Activated T-helper 2 cell treated with anti-CD3 and anti-CD28 coated beads, Interferon-gamma antibody, Interleukin-2, Interleukin-4, amounts not matched to agents 10 μg/mL and 5 μg/mL and 100 μg/mL, durations not matched to agents 14 hours and 24 hours and 36 hours (primary cell): ENCODE measurements around the gene ATG2B. TPM values are rescaled to one million over a fixed set of nuclear protein-coding genes. Genes with fewer than 3 reads are reported as not detected.
A peak's percentile ranks its signal among the peaks of the same experiment; 100 is the strongest.

Experiments used
- DNase-seq: peaks from one replicate; pipeline ENCODE4 v3.0.0; 2021; ENCODE audit warnings: low spot score
- H3K27ac Mint-ChIP-seq: one replicate; pipeline ENCODE4 v1.8.0; 2021; ENCODE audit warnings: mixed read lengths
- H3K27me3 Mint-ChIP-seq: one replicate; pipeline ENCODE4 v1.8.0; 2021; ENCODE audit warnings: low read depth, mixed read lengths
- H3K36me3 Mint-ChIP-seq: one replicate; pipeline ENCODE4 v1.8.0; 2021; ENCODE audit warnings: low read depth, mixed read lengths
- H3K4me1 Mint-ChIP-seq: one replicate; pipeline ENCODE4 v1.8.0; 2021; ENCODE audit warnings: low read depth, mixed read lengths
- H3K4me3 Mint-ChIP-seq: one replicate; pipeline ENCODE4 v1.8.0; 2021; ENCODE audit warnings: low read depth, mild to moderate bottlenecking, moderate library complexity, mixed read lengths
- H3K9me3 Mint-ChIP-seq: one replicate; pipeline ENCODE4 v1.8.0; 2021; ENCODE audit warnings: mixed read lengths
- intact Hi-C: fragments of 100-400 bp; cut with micrococcal nuclease; formaldehyde crosslinking; loops from one replicate; pipeline ENCODE4 v1.15.1; 2023
- total RNA-seq: library from RNA; stranded (reverse); gene quantifications from 2 replicates; pipeline ENCODE4 v1.2.3, GENCODE V29; 2022

The ATG2B gene
- total RNA-seq, 1 donor from 2014 or later, result 18.3 TPM

DNA sequence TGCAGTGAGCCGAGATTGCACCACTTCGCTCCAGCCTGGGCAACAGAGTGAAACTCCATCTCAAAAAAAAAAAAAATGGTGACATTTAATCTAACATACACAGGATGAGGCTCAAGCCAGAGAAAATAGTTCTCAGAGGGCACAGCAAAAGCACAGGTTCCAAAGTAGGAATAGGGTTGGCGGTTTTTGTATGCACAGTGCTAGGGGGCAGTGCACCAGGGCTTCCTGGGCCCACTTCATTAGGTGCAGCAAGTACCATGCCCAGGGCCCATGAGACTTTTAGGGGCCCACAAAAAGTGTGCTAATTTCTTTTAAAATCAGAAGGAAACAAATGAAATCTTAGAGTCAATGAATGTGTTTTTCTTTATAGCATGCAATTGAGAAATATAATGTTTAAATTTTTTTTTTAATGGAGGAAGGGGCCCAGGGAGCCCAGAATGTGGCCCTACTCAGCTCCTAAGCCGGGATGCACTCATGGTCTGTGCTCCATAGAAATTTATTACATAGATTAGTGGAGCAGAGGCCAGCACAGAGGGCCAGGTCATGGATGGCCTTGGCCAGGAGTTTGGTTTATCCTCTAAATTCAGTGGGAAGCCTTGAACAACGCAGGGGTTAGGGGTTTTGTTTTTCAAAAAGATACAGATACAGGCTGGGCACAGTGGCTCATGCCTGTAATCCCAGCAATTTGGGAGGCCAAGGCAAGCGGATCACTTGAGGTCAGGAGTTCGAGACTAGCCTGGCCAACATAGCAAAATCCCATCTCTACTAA lies 31.1 kb upstream of the ATG2B start:
- Mint-ChIP-seq H3K36me3 (no peaks in the 10 kb centered on the region), H3K4me1 (peaks cover 1% of the 10 kb centered on the region), H3K27me3 (peaks cover 11% of the 10 kb centered on the region), H3K27ac (no peak overlapping the region), H3K4me3 (no peak overlapping the region), H3K9me3 (no peaks in the 10 kb centered on the region)
- no peak for DNase-seq
- intact Hi-C loops, result loop anchor here (10.0 kb wide), 1 partner anchor 111 kb away; the partner anchor contains the start of gene PAPOLA

DNA sequence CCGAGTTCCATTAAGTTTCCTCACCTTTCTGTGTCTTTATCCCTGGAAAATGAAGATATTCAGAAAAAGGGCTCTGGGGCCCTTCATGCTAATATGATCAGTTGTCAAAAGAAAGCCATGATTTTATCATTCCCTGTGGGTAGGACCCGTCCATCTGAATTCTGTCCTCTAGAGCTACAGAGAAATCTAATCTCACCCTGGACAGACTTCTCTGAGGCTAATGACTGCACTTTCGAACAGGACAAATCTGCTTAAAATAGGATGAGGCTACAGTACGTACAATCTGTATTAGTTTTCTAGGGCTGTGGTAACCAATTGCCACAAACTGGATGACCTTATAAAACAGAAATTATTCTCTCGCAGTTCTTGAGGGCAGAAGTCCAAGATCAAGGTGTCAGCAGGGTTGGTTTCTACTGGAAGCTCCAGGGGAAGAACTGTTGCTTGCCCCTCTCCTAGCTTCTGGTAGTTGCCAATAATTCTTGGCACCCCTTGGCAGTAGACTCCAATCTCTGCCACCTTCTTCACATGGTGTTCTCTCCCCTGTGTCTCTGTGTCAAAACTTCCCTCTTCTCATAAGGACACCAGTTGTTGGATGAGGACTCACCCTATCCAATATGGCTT lies 30.0 kb upstream of the ATG2B start:
- H3K9me3 Mint-ChIP-seq, result no peaks in the 10 kb centered on the region
- H3K4me1 Mint-ChIP-seq, result peaks cover 1% of the 10 kb centered on the region
- no peaks in the 10 kb centered on the region for H3K36me3 Mint-ChIP-seq
- no peak overlapping the region for H3K27ac Mint-ChIP-seq
- no peak for DNase-seq
- peak overlapping the region; percentile 91 for H3K4me3 Mint-ChIP-seq
- H3K27me3 Mint-ChIP-seq, result peaks cover 11% of the 10 kb centered on the region
- intact Hi-C loops, result loop anchor here (10.0 kb wide), 1 partner anchor 112 kb away; the partner anchor contains the start of gene PAPOLA

DNA sequence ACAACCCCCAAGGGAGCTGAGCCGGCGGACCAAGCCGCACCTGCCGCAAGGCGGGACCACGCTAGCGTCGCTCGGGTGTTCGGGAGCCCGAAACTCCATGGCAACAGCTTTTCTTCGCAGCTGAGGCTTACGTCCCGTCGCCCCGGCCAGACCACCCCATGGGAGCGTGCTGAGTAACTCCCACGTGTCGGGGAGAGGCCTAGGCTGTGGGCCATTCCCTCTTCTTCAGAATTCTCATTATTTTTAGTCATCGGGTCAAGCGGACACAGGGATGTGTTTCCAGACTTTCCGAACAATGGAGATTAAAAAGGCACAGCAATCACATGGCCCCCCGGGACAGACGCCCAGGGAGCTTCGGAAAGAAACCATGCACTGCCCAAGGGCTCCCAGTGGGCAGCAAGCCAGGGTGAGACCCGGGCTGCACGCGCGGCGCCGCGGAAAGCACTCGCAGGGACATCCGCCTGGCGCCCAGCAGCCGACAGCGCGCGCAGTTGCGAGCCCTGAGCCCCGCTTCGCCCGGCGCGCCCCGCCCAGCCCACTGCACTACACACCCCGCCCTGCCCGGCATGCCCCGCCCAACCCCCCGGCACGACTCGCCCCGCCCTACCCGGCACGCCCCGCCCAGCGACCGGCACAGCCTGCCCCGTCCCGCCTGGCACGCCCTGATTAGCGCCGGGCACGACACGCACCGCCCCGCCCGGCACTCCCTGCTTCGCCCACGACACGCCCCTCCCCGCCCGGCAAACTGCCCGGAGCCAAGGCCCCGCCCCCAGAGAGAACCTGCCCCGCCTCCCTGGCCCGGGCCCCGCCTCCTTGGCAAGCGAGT lies 28.4 kb upstream of the ATG2B start:
- H3K27ac Mint-ChIP-seq, result no peak overlapping the region
- peak overlapping the region; percentile 91 for H3K4me3 Mint-ChIP-seq
- DNase-seq, result peak; percentile 99
- H3K36me3 Mint-ChIP-seq, result no peaks in the 10 kb centered on the region
- peaks cover 11% of the 10 kb centered on the region for H3K27me3 Mint-ChIP-seq
- no peaks in the 10 kb centered on the region for H3K9me3 Mint-ChIP-seq
- peaks cover 1% of the 10 kb centered on the region for H3K4me1 Mint-ChIP-seq
- intact Hi-C loops, result loop anchor here (1.0 to 10.0 kb wide), 2 partner anchors 28 to 113 kb away; partner anchors contain the start of genes ATG2B, GSKIP and PAPOLA

DNA sequence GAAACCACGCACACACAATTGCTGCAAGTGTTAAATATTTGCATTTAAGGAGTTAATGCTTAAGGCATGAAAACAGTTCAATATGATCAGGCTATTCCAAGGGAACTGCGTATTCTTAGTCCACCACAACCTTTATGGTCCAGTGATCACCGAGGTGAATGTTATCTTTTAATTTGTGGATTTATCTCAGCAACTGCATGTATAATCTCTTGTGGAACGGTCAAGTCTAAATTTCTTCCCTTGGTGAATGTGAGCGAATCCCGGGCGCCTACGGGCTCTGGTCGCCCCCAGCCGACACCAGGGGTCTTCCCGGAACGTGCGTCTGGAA lies 27.8 kb upstream of the ATG2B start:
- Mint-ChIP-seq H3K27ac (no peak overlapping the region), H3K9me3 (no peaks in the 10 kb centered on the region), H3K36me3 (no peaks in the 10 kb centered on the region), H3K4me1 (peaks cover 1% of the 10 kb centered on the region), H3K27me3 (peaks cover 8% of the 10 kb centered on the region), H3K4me3 (peak overlapping the region; percentile 91)
- DNase-seq, result no peak
- intact Hi-C loops, result loop anchor here (1.0 to 10.0 kb wide), 2 partner anchors 28 to 114 kb away; partner anchors contain the start of genes ATG2B, GSKIP and PAPOLA

DNA sequence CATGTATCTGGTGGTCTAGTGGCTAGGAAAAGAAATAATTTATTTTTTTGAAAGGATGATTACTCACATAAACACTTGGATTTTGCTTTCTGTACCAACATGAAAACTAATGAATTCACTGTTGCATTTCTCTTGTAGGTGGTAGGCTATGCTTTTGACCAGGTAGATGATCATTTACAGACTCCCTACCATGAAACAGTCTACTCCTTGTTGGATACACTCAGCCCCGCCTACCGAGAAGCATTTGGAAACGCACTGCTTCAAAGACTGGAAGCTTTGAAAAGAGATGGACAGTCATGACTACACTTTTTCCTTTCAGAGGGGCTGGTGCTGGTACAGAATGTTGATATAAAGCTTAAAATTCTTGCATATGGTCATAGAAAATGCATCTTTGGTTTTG lies 22.2 kb upstream of the ATG2B start:
- no peaks in the 10 kb centered on the region for H3K27me3 Mint-ChIP-seq
- H3K9me3 Mint-ChIP-seq, result no peaks in the 10 kb centered on the region
- H3K36me3 Mint-ChIP-seq, result peaks cover 18% of the 10 kb centered on the region
- no peak overlapping the region for H3K4me3 Mint-ChIP-seq
- no peak overlapping the region for H3K27ac Mint-ChIP-seq
- intact Hi-C loops, result no loop called here
- peaks cover 6% of the 10 kb centered on the region for H3K4me1 Mint-ChIP-seq
- no peak for DNase-seq

DNA sequence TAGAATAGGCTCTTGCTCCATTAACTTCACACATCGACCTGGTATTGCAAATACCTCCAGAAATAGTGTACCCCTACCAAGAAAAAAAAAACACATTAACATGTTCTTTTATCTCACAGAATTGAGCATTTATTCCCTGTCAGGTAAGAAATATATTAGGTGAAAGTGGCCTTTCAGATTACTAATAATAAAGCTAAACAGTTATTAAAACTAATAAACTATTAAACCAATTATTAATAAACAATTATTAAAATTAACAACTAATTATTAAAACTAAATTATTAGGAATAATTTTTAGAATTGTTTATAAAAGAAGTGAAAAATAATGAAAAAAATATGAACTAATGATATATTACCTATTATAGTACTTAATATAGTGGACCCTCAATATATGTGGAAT lies 21.6 kb upstream of the ATG2B start:
- Mint-ChIP-seq H3K27ac (no peak overlapping the region), H3K36me3 (peaks cover 18% of the 10 kb centered on the region), H3K9me3 (no peaks in the 10 kb centered on the region), H3K4me1 (peaks cover 7% of the 10 kb centered on the region), H3K27me3 (no peaks in the 10 kb centered on the region), H3K4me3 (no peak overlapping the region)
- intact Hi-C loops, result no loop called here
- no peak for DNase-seq

DNA sequence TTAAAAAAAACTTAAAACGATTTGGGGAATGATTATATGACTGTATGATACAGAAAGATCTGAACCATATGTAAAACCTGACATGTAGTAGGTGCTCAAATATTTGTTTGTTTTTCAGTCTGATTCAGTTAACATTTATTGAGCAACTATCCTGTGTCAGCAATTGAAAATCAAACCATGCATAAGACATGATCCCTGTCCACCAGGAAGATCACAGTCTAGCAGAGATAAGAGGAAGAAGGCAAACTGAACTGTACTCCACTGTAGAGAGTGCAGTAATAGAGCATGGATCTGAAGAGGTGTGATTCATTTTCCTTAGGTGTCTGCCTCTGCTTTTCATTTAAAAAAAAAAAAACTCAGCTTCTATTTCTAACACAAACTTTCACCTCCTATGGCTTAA lies 20.9 kb upstream of the ATG2B start:
- Mint-ChIP-seq H3K9me3 (no peaks in the 10 kb centered on the region), H3K4me1 (peaks cover 7% of the 10 kb centered on the region), H3K27ac (no peak overlapping the region), H3K27me3 (no peaks in the 10 kb centered on the region), H3K36me3 (peaks cover 18% of the 10 kb centered on the region), H3K4me3 (no peak overlapping the region)
- no peak for DNase-seq
- intact Hi-C loops, result no loop called here

DNA sequence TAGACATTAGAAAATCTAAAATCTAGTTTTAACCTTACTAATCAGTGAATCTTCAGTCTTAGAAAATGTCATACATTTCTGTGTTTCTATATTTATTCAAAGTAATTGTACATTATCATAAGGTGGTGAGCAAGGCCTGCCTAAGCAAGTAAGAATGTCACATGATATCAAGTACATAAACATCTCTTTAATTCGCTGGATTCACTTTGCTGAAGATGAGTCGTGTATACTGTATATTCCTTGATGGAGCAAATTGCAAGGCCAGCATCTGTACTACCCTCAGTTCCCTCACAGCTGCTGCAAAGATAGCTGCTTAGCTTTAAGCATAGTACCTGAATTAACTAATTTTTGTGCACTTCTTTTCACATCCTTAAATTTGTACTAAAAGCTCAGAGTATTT lies 20.3 kb upstream of the ATG2B start:
- Mint-ChIP-seq H3K36me3 (peaks cover 18% of the 10 kb centered on the region), H3K27me3 (no peaks in the 10 kb centered on the region), H3K27ac (no peak overlapping the region), H3K4me3 (no peak overlapping the region), H3K4me1 (peaks cover 7% of the 10 kb centered on the region), H3K9me3 (no peaks in the 10 kb centered on the region)
- intact Hi-C loops, result no loop called here
- DNase-seq, result no peak

DNA sequence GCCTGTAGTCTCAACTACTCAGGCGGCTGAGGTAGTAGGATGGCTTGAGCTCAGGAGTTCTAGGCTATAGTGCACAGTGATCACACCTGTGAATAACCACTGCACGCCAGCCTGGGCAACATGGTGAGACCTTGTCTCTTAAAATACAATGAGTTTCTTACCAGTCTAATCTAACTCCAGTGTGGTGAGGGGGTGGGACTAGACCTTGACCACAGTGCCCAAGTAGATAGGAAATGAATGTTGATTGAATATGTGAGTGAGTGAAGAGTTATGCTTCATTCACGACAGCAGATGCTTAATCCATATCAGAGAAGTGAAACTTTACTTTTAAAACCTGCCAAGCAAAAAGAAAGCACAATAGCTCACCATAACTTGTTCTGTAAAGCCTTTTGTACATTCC lies 17.6 kb upstream of the ATG2B start:
- Mint-ChIP-seq H3K9me3 (no peaks in the 10 kb centered on the region), H3K4me1 (peaks cover 7% of the 10 kb centered on the region), H3K27me3 (no peaks in the 10 kb centered on the region), H3K4me3 (no peak overlapping the region), H3K27ac (peak overlapping the region; percentile 18), H3K36me3 (peaks cover 18% of the 10 kb centered on the region)
- intact Hi-C loops, result no loop called here
- no peak for DNase-seq

DNA sequence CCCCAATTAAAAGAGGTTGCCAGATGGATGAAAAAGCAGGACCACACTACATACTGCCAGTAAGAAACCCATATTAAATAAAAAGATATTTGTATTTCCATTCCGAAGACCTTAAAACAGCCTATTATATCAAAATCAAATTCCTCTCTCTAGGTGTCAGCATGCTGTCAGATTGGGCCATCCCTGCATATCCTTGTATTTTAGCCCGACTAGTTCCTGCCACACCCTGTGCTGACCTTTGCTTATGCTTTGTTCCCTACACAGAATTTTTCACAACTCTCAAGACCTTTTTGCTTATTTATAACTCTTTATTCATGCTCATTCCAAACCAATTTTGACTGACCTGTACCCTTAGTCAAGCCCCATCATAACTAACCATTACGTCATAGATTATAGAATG lies 13.0 kb upstream of the ATG2B start:
- DNase-seq, result no peak
- Mint-ChIP-seq H3K27me3 (no peaks in the 10 kb centered on the region), H3K27ac (no peak overlapping the region), H3K9me3 (no peaks in the 10 kb centered on the region), H3K4me3 (no peak overlapping the region), H3K36me3 (peaks cover 4% of the 10 kb centered on the region), H3K4me1 (peaks cover 14% of the 10 kb centered on the region)
- intact Hi-C loops, result no loop called here

DNA sequence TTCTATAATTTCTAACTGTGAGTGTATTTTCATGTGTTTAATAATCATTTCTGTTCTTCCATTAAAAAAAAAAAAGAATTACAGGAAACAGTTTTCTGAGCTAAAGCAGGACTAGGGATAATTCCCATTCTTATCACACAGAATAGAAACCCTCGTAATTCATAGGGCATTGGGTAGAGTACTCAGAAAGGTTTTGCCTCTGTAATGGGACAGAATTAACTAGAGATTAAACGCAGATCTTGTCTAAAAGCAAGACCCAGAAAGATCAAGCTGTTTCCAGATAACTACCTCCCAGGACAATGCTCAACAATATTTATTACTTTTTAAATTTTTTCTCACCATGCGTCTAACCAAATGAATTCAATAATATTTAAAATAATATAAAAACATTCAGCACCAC lies 10.4 kb upstream of the ATG2B start:
- Mint-ChIP-seq H3K4me3 (no peak overlapping the region), H3K27me3 (no peaks in the 10 kb centered on the region), H3K27ac (no peak overlapping the region), H3K9me3 (no peaks in the 10 kb centered on the region), H3K36me3 (peaks cover 10% of the 10 kb centered on the region), H3K4me1 (peaks cover 11% of the 10 kb centered on the region)
- DNase-seq, result no peak
- intact Hi-C loops, result no loop called here

DNA sequence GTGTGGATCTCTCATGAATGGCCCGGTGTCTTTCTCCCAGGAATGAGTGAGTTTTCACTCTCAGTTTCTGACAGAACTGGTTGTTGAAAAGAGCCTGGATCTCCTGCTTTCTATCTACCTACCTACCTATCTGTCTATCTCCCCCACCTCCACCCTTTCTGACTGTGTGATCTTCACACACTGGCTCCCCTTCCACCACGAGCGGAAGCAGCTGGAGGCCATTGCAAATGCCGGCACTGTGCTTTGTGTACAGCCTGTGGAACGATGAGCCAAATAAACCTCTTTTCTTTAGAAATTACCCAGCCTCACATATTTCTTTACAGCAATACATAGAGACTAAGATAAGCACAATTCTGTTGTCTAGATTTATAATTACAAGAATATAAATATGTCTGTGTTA lies 7.4 kb upstream of the ATG2B start:
- Mint-ChIP-seq H3K27ac (no peak overlapping the region), H3K4me3 (no peak overlapping the region), H3K9me3 (no peaks in the 10 kb centered on the region), H3K27me3 (no peaks in the 10 kb centered on the region), H3K4me1 (peaks cover 13% of the 10 kb centered on the region), H3K36me3 (peaks cover 12% of the 10 kb centered on the region)
- DNase-seq, result no peak
- intact Hi-C loops, result no loop called here

DNA sequence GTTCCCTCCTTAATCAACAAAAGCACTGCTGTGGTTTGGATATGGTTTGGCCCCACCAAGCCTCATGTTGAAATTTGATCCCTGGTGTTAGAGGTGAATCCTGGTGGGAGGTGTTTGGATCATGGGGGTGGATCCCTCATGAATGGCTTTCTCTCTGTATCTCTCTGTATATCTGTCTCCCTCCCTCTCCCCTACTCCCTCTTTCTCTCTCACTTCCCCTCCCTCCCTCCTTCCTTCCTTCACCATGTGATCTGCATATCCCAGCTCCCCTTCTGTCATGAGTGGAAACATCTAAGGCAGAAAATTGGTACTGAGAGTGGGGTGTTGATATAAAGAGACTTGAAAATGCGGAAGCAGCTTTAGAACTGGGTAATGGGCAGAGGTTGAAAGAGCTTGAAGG lies 5.4 kb upstream of the ATG2B start:
- no peaks in the 10 kb centered on the region for H3K9me3 Mint-ChIP-seq
- H3K27ac Mint-ChIP-seq, result no peak overlapping the region
- no peak for DNase-seq
- peaks cover 11% of the 10 kb centered on the region for H3K36me3 Mint-ChIP-seq
- intact Hi-C loops, result no loop called here
- H3K4me3 Mint-ChIP-seq, result no peak overlapping the region
- peaks cover 22% of the 10 kb centered on the region for H3K4me1 Mint-ChIP-seq
- no peaks in the 10 kb centered on the region for H3K27me3 Mint-ChIP-seq
